OCI-LY1 (cell line): ENCODE results near the gene METTL22.

Experiments
- EZH2 ChIP-seq: fragments of 200-600 bp; sonication (generic), shearing (Covaris generic); IDR thresholded peaks from 2 replicates; pipeline ENCODE4 v1.8.0; 2017; ENCODE audit warnings: borderline replicate concordance, mixed run types, mild to moderate bottlenecking, antibody characterized with exemption, low read length, moderate library complexity, mixed read lengths
- TF ChIP-seq, protein P1 (sequence below): fragments of 200-600 bp; sonication (generic), shearing (Covaris generic); IDR thresholded peaks from 2 replicates; pipeline ENCODE4 v1.5.1; 2017; ENCODE audit warnings: mild to moderate bottlenecking, antibody characterized with exemption, low read length, moderate library complexity, mixed read lengths

DNA sequence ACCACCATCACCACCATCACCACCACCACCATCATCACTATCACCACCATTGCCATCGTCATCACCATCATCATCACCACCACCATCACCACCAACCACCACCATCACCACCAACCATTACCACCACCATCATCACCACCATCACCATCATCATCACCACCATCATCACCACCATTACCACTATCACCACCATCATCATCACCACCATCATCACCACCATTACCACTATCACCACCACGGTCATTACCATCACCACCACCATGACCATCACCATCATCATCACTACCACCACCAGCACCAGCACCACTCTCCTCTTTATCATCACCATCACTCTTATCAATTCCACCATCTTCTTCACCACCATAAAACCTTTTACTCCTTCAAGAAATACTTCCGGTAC lies 30.0 kb upstream of the METTL22 start:
- TF ChIP-seq, protein P1, sequence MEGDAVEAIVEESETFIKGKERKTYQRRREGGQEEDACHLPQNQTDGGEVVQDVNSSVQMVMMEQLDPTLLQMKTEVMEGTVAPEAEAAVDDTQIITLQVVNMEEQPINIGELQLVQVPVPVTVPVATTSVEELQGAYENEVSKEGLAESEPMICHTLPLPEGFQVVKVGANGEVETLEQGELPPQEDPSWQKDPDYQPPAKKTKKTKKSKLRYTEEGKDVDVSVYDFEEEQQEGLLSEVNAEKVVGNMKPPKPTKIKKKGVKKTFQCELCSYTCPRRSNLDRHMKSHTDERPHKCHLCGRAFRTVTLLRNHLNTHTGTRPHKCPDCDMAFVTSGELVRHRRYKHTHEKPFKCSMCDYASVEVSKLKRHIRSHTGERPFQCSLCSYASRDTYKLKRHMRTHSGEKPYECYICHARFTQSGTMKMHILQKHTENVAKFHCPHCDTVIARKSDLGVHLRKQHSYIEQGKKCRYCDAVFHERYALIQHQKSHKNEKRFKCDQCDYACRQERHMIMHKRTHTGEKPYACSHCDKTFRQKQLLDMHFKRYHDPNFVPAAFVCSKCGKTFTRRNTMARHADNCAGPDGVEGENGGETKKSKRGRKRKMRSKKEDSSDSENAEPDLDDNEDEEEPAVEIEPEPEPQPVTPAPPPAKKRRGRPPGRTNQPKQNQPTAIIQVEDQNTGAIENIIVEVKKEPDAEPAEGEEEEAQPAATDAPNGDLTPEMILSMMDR, result no peak
- no peak for TF ChIP-seq EZH2
